Mononuclear cell (primary cell): ENCODE data around the gene SDK2. TPM values are rescaled to one million over a fixed set of nuclear protein-coding genes. Genes with fewer than 3 reads are reported as not detected.
"Not testable (repeated sequence)": the region's sequence is repeated elsewhere in the genome, so short reads cannot be mapped to it uniquely, and the experiment has no call there.

Experiments used
- H3K27me3 ChIP-seq: 2 replicates; pipeline ENCODE4 v1.6.0; 2011; ENCODE audit warnings: low read length, control low read depth; ENCODE audit not compliant: insufficient read depth
- H3K4me1 ChIP-seq: 2 replicates; pipeline ENCODE4 v1.5.1; 2011; ENCODE audit warnings: mild to moderate bottlenecking, low read length, control low read depth; ENCODE audit not compliant: insufficient read depth
- H3K4me3 ChIP-seq: 2 replicates; pipeline ENCODE4 v1.5.1; 2011; ENCODE audit warnings: mild to moderate bottlenecking, low read length, moderate library complexity
- H3K9me3 ChIP-seq: 2 replicates; pipeline ENCODE4 v1.5.1; 2011; ENCODE audit warnings: low read depth, mild to moderate bottlenecking, control low read depth, low read length
- total RNA-seq: library from RNA; depleted of rRNA; stranded (reverse); fragments of >200 nt; gene quantifications from one replicate; pipeline ENCODE4 v1.2.3, GENCODE V29; 2012

Gene SDK2
- total RNA-seq, 1 donor: 2.0 TPM

GRCh38 chr17:73492125-73492820 is 152.0 kb downstream of the SDK2 start:
- H3K4me1 ChIP-seq: no peaks in the 10 kb centered on the region
- no peaks in the 10 kb centered on the region for H3K27me3 ChIP-seq
- no peak overlapping the region for H3K4me3 ChIP-seq
- H3K9me3 ChIP-seq: no peaks in the 10 kb centered on the region

DNA sequence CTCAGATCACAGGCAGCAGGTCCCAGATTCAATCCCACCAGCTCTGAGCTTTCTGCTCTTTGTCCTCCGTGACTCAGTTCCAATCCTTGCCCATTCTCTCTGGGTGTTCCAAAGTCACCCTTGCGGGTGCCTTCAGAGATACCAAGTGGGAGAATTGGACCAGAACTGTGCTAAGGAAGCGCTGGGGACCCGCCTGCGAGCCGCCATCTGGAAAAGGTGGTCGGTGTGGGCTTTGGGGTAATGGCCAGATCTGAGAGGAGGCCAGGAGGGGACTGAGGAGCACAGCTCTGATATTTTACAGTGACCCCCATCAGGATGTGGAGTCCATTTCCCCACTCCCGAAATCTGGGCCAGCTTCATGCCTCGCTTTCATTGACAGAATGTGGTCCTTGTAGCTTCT is 152.6 kb downstream of the SDK2 start:
- Histone ChIP-seq H3K4me1 (no peaks in the 10 kb centered on the region), H3K27me3 (no peaks in the 10 kb centered on the region), H3K4me3 (no peak overlapping the region), H3K9me3 (no peaks in the 10 kb centered on the region)

- no peaks in the 10 kb centered on the region for H3K27me3 ChIP-seq
Measured at GRCh38 chr17:73490851-73491250, 153.4 kb downstream of the SDK2 start.

GRCh38 chr17:73489991-73490390 is 154.3 kb downstream of the SDK2 start:
- Histone ChIP-seq H3K4me3 (no peak overlapping the region), H3K4me1 (no peaks in the 10 kb centered on the region), H3K9me3 (no peaks in the 10 kb centered on the region), H3K27me3 (no peaks in the 10 kb centered on the region)

More at GRCh38 chr17:73490851-73491250, 153.4 kb downstream of the SDK2 start:
- H3K4me3 ChIP-seq: no peak overlapping the region
- H3K4me1 ChIP-seq: no peaks in the 10 kb centered on the region
- H3K9me3 ChIP-seq: no peaks in the 10 kb centered on the region

- H3K27me3 ChIP-seq: no peaks in the 10 kb centered on the region
- no peaks in the 10 kb centered on the region for H3K9me3 ChIP-seq
- H3K4me1 ChIP-seq: no peaks in the 10 kb centered on the region
- no peak overlapping the region for H3K4me3 ChIP-seq
Measured at GRCh38 chr17:73489333-73489732, 154.9 kb downstream of the SDK2 start.

DNA sequence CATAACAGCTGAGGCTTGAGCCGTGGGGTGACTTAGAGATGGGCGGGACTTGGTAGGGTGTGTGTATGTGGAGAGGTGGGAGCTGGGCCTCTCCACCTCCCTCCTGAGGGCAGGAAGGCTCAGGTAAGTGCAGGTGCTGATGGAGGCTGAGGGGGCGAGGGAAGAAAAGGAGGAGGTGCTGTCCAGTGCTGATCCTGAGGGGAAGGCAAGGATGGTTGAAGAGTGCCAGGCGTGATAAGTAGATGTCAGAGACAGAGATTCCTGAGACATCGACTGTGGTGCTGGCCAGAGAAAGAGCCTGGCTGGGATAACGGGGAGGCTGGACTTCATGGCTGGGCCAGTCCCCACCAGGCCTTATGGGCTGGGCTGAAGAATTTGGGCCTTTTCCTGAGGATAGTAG is 159.1 kb downstream of the SDK2 start:
- Histone ChIP-seq H3K4me3 (no peak overlapping the region), H3K27me3 (no peaks in the 10 kb centered on the region), H3K9me3 (no peaks in the 10 kb centered on the region), H3K4me1 (peaks cover 6% of the 10 kb centered on the region)

- no peaks in the 10 kb centered on the region for H3K9me3 ChIP-seq
- H3K27me3 ChIP-seq: no peaks in the 10 kb centered on the region
- H3K4me1 ChIP-seq: peaks cover 6% of the 10 kb centered on the region
- H3K4me3 ChIP-seq: no peak overlapping the region
Measured at GRCh38 chr17:73482894-73483293, 161.4 kb downstream of the SDK2 start.

- Histone ChIP-seq H3K4me3 (no peak overlapping the region), H3K4me1 (peaks cover 6% of the 10 kb centered on the region), H3K27me3 (no peaks in the 10 kb centered on the region), H3K9me3 (no peaks in the 10 kb centered on the region)
Measured at GRCh38 chr17:73482251-73482716, 162.0 kb downstream of the SDK2 start.

- no peaks in the 10 kb centered on the region for H3K27me3 ChIP-seq
- peaks cover 6% of the 10 kb centered on the region for H3K4me1 ChIP-seq
- H3K9me3 ChIP-seq: no peaks in the 10 kb centered on the region
- no peak overlapping the region for H3K4me3 ChIP-seq
Measured at GRCh38 chr17:73481676-73482075, 162.6 kb downstream of the SDK2 start.

- H3K4me3 ChIP-seq: no peak overlapping the region
- H3K4me1 ChIP-seq: peaks cover 6% of the 10 kb centered on the region
- H3K27me3 ChIP-seq: no peaks in the 10 kb centered on the region
- no peaks in the 10 kb centered on the region for H3K9me3 ChIP-seq
Measured at GRCh38 chr17:73480740-73481139, 163.5 kb downstream of the SDK2 start.

- Histone ChIP-seq H3K9me3 (no peaks in the 10 kb centered on the region), H3K4me1 (peaks cover 6% of the 10 kb centered on the region), H3K27me3 (no peaks in the 10 kb centered on the region), H3K4me3 (no peak overlapping the region)
Measured at GRCh38 chr17:73478768-73479424, 165.3 kb downstream of the SDK2 start.

DNA sequence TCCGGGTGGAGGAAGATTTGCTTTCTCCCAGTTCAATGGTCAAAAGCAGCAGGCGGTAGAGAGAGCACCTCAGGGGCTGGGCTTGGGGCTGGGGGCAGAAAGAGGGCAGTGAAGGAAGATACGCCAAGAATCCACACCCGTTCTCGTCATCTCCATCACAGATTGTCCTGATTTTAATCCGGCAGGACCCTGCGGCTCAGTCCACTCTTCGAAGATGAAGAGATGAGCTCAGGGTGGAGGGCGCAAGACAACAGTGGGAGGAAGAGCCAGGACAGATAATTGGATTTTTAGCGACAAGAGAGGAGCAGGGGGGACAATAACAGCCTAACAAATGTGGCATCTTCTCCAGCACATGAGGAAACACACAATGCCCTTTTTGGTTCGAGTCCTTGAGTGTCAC is 165.9 kb downstream of the SDK2 start:
- Histone ChIP-seq H3K4me1 (peaks cover 6% of the 10 kb centered on the region), H3K9me3 (no peaks in the 10 kb centered on the region), H3K4me3 (no peak overlapping the region), H3K27me3 (no peaks in the 10 kb centered on the region)

GRCh38 chr17:73476890-73477350 is 167.3 kb downstream of the SDK2 start:
- Histone ChIP-seq H3K4me3 (no peak overlapping the region), H3K27me3 (no peaks in the 10 kb centered on the region), H3K9me3 (no peaks in the 10 kb centered on the region), H3K4me1 (no peaks in the 10 kb centered on the region)

- no peaks in the 10 kb centered on the region for H3K27me3 ChIP-seq
- no peak overlapping the region for H3K4me3 ChIP-seq
- H3K4me1 ChIP-seq: no peaks in the 10 kb centered on the region
- H3K9me3 ChIP-seq: no peaks in the 10 kb centered on the region
Measured at GRCh38 chr17:73474370-73474988, 169.8 kb downstream of the SDK2 start.

GRCh38 chr17:73472715-73473114 is 171.5 kb downstream of the SDK2 start:
- not testable (repeated sequence) for H3K9me3 ChIP-seq, H3K4me3 ChIP-seq, H3K4me1 ChIP-seq, H3K27me3 ChIP-seq
